GM12878 (cell line): ENCODE measurements around the gene SRL. TPM values are rescaled to one million over a fixed set of nuclear protein-coding genes. Genes with fewer than 3 reads are reported as not detected.

Experiments used
- ATAC-seq: fragments of 200-7000 bp; cut with Tn5 transposase; 3 replicates; pipeline ENCODE4 v1.9.1; 2020; ENCODE audit warnings: mild to moderate bottlenecking, moderate library complexity
- BruUV-seq: library from RNA; stranded (reverse); fragments of 400-500 nt; replicated peaks from 2 replicates; lab custom pipeline; 2021; lab: Mats Ljungman, UMichigan
- CTCF ChIA-PET: fragments of 300-600 bp; sonication (Branson Sonifier 250); formaldehyde crosslinking; extraction: SDS; loops from one replicate; lab custom pipeline; 2021; ENCODE audit warnings: inconsistent platforms; lab: Yijun Ruan, JAX
- POLR2A ChIA-PET: fragments of 350-600 bp; formaldehyde crosslinking; extraction: SDS; loops from one replicate; lab custom pipeline; 2021; ENCODE audit warnings: inconsistent platforms; lab: Charles Lee
- RAD21 ChIA-PET: fragments of 300-600 bp; sonication (Branson Sonifier 250); formaldehyde crosslinking; loops from one replicate; lab custom pipeline; 2023; ENCODE audit warnings: antibody characterized with exemption; ENCODE audit not compliant: unreplicated experiment; lab: Charles Lee
- SMC1A ChIA-PET: fragments of 300-600 bp; sonication (Branson Sonifier 250); formaldehyde crosslinking; loops from one replicate; lab custom pipeline; 2023; ENCODE audit not compliant: unreplicated experiment, uncharacterized antibody; lab: Charles Lee
- DNase-seq: peaks from one replicate; pipeline ENCODE4 v3.0.0-alpha.2; 2011; ENCODE audit warnings: low read depth, low spot score
- FAIRE-seq: peaks from 3 replicates; lab custom pipeline; 2011; peaks lifted over from hg19 to GRCh38; lab: Jason Lieb, UNC
- H2AFZ ChIP-seq: 2 replicates; pipeline ENCODE4 v1.6.0; 2011; ENCODE audit warnings: low read depth, low read length, control low read depth; ENCODE audit not compliant: control insufficient read depth
- H3K27ac ChIP-seq: 2 replicates; pipeline ENCODE4 v1.5.1; 2011; ENCODE audit warnings: control low read depth; ENCODE audit not compliant: control insufficient read depth, insufficient read depth
- H3K27me3 ChIP-seq, 2 experiments: replicated peaks in 1 of 2; 2 replicates each; pipeline versions ENCODE4 v1.6.0 to v1.6.1; 2011; ENCODE audit warnings: low read length in 1 of 2; ENCODE audit not compliant: control insufficient read depth in 2 of 2, insufficient read depth in 2 of 2
- H3K36me3 ChIP-seq, 2 experiments: 2 replicates each; pipeline ENCODE4 v1.5.1; 2011; ENCODE audit warnings: low read length in 1 of 2; ENCODE audit not compliant: control insufficient read depth in 2 of 2, insufficient read depth in 2 of 2
- H3K4me1 ChIP-seq: 2 replicates; pipeline ENCODE4 v1.6.1; 2011; ENCODE audit warnings: mild to moderate bottlenecking, low read length, moderate library complexity, mixed read lengths; ENCODE audit not compliant: control insufficient read depth, insufficient read depth
- H3K4me2 ChIP-seq: 2 replicates; pipeline ENCODE4 v1.6.0; 2011; ENCODE audit warnings: control low read depth; ENCODE audit not compliant: control insufficient read depth, insufficient read depth
- H3K4me3 ChIP-seq: fragments of 200-600 bp; sonication (generic); 2 replicates; pipeline ENCODE4 v1.5.1; 2016
- H3K79me2 ChIP-seq: 2 replicates; pipeline ENCODE4 v1.6.0; 2011; ENCODE audit warnings: low read length; ENCODE audit not compliant: control insufficient read depth, insufficient read depth
- H3K9ac ChIP-seq: 2 replicates; pipeline ENCODE4 v1.8.0; 2011; ENCODE audit warnings: low read length, control low read depth, mixed read lengths; ENCODE audit not compliant: control insufficient read depth, insufficient read depth
- H3K9me3 ChIP-seq: replicated peaks from 3 replicates; pipeline ENCODE4 v1.5.1; 2011; ENCODE audit warnings: mild to moderate bottlenecking, low read length; ENCODE audit not compliant: control insufficient read depth, insufficient read depth
- H4K20me1 ChIP-seq: 2 replicates; pipeline ENCODE4 v1.6.0; 2011; ENCODE audit not compliant: control insufficient read depth, insufficient read depth
- ATF2 ChIP-seq: IDR thresholded peaks from 2 replicates; pipeline ENCODE4 v1.6.1; 2012; ENCODE audit warnings: low read length, inconsistent platforms
- IRF5 ChIP-seq: fragments of 450-650 bp; IDR thresholded peaks from 2 replicates; pipeline ENCODE4 v1.6.1; 2017; ENCODE audit warnings: borderline replicate concordance
- WGBS: methylation state at CpG from one replicate; pipeline ENCODE4 v1.1.6; 2016; ENCODE audit warnings: low lambda C conversion rate; ENCODE audit not compliant: insufficient replicate concordance, insufficient coverage; ENCODE audit errors: missing lambda C conversion rate; 5-methylcytosine and 5-hydroxymethylcytosine counted together
- in situ Hi-C: fragments of 300-500 bp; cut with MboI; formaldehyde crosslinking; loops from 9 replicates; pipeline ENCODE4 v1.14.3; 2018; ENCODE audit warnings: mixed read lengths
- intact Hi-C: fragments of 100-400 bp; cut with micrococcal nuclease; formaldehyde crosslinking; loops from one replicate; pipeline ENCODE4 v1.14.2; 2022; ENCODE audit not compliant: unreplicated experiment
- polyA plus RNA-seq, 11 experiments: library from polyadenylated mRNA; depleted of rRNA in 4 of 11; unstranded in 6 of 11; stranded (reverse) in 5 of 11; fragments of >200 nt; fragmentation: Nextera tagmentation in 4 of 11; fragmentation: Illumina TruSeq in 1 of 11; extraction: Ambion mirVana in 4 of 11; extraction: Trizol in 1 of 11; gene quantifications; 1 replicate in 1 of 11; 2 replicates in 10 of 11; pipeline versions ENCODE4 v1.2.1 to v1.2.3, GENCODE V29; 2011 to 2016; ENCODE audit warnings: inconsistent platforms in 2 of 11, missing spikeins in 2 of 11, low read depth in 1 of 11
- total RNA-seq, 4 experiments: library from RNA; depleted of rRNA in 3 of 4; stranded (reverse); fragments of >200 nt in 3 of 4; fragmentation: Illumina TruSeq in 1 of 4; extraction: Trizol in 1 of 4; gene quantifications; 2 replicates each; pipeline versions ENCODE4 v1.2.1 to v1.2.3, GENCODE V29; 2013 to 2021
- TF ChIP-seq, protein P1 (sequence below): fragments of 450-650 bp; IDR thresholded peaks from 2 replicates; pipeline ENCODE4 v1.6.1; 2014; ENCODE audit warnings: mild to moderate bottlenecking

SRL gene
- total and polyA plus RNA-seq, 10 of the 15 experiments (the other 5 are each of a cell fraction or from before 2014, with no cell fraction given): not detected

DNA sequence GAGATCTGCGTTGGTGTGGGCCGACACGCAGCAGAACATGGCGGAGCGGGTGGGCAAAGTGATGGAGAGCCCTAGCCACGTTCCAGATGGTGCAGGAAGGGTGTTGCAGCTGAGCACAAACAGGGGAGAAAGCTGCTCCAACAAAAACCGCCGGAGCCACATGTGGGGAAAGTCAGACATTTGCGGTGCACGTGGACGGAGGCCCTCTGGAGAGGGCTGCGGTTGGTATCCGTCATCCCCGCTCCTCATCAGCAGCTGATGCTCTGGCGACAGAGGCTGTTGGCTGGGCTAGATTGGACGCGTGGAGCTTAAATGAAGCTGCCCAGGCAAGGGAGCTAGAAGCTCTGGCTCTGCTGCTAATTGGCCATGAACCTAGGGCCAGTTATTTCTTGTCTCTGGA, 82.2 kb downstream of the SRL start:
- H3K9ac ChIP-seq: no peak overlapping the region
- no peak overlapping the region for H3K4me2 ChIP-seq
- H3K27me3 ChIP-seq: no peaks in the 10 kb centered on the region
- ChIA-PET SMC1A (interaction anchor here (0.6 kb wide), 1 partner anchor 78 kb away, joined by 3 read pairs; no protein-coding TSS in a partner anchor), CTCF (interaction anchor here (0.7 kb wide), 1 partner anchor 89 kb away, joined by 3 read pairs; no protein-coding TSS in a partner anchor), POLR2A (no interaction called here), RAD21 (no interaction called here)
- WGBS: 78% methylated on average over 17 of the region's 17 CpGs
- no peak for DNase-seq
- BruUV-seq: no TSS peak
- H3K36me3 ChIP-seq: no peaks in the 10 kb centered on the region
- in situ Hi-C loops: no loop called here
- no peaks in the 10 kb centered on the region for H3K9me3 ChIP-seq
- intact Hi-C loops: no loop called here
- H4K20me1 ChIP-seq: no peaks in the 10 kb centered on the region
- TF ChIP-seq, protein P1, sequence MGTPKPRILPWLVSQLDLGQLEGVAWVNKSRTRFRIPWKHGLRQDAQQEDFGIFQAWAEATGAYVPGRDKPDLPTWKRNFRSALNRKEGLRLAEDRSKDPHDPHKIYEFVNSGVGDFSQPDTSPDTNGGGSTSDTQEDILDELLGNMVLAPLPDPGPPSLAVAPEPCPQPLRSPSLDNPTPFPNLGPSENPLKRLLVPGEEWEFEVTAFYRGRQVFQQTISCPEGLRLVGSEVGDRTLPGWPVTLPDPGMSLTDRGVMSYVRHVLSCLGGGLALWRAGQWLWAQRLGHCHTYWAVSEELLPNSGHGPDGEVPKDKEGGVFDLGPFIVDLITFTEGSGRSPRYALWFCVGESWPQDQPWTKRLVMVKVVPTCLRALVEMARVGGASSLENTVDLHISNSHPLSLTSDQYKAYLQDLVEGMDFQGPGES: no peak
- TF ChIP-seq ATF2: no peak
- no peak for TF ChIP-seq IRF5
- H3K79me2 ChIP-seq: no peaks in the 10 kb centered on the region
- FAIRE-seq: no peak
- ATAC-seq: no peak
- H3K4me1 ChIP-seq: no peaks in the 10 kb centered on the region
- no peak overlapping the region for H3K27ac ChIP-seq
- H3K4me3 ChIP-seq: no peak overlapping the region
- no peak overlapping the region for H2AFZ ChIP-seq
